WTC11 (cell line): ENCODE data around the gene PGAP6. TPM values are rescaled to one million over a fixed set of nuclear protein-coding genes. Genes with fewer than 3 reads are reported as not detected.

Source experiments
- ATAC-seq: fragments of 200-7000 bp; cut with Tn5 transposase; 2 replicates; pipeline ENCODE4 v1.10.0; 2021; ENCODE audit warnings: mild to moderate bottlenecking, moderate library complexity
- CTCF ChIA-PET: fragments of 300-600 bp; sonication (Branson Sonifier 250); formaldehyde crosslinking; loops from one replicate; lab custom pipeline; 2021; ENCODE audit warnings: antibody characterized with exemption; lab: Charles Lee
- POLR2A ChIA-PET: fragments of 350-600 bp; sonication (Branson Sonifier 250); formaldehyde crosslinking; loops from one replicate; lab custom pipeline; 2021; ENCODE audit warnings: antibody characterized with exemption; lab: Charles Lee
- DNase-seq: peaks from one replicate; pipeline ENCODE4 v3.0.0; 2021; ENCODE audit warnings: low spot score
- H3K27ac Mint-ChIP-seq: 2 replicates; pipeline ENCODE4 v1.8.0; 2021; ENCODE audit warnings: mixed read lengths
- H3K27me3 Mint-ChIP-seq: 2 replicates; pipeline ENCODE4 v1.8.0; 2021; ENCODE audit warnings: low read depth, mild to moderate bottlenecking, moderate library complexity, mixed read lengths
- H3K36me3 Mint-ChIP-seq: 2 replicates; pipeline ENCODE4 v1.8.0; 2021; ENCODE audit warnings: mixed read lengths
- H3K4me1 Mint-ChIP-seq: 2 replicates; pipeline ENCODE4 v1.8.0; 2022; ENCODE audit warnings: mixed read lengths
- H3K4me3 Mint-ChIP-seq: 2 replicates; pipeline ENCODE4 v1.8.0; 2021; ENCODE audit warnings: mild to moderate bottlenecking, moderate library complexity, mixed read lengths
- H3K9me3 Mint-ChIP-seq: 2 replicates; pipeline ENCODE4 v1.8.0; 2021; ENCODE audit warnings: mixed read lengths
- ATF2 ChIP-seq: sonication (generic); formaldehyde crosslinking; IDR thresholded peaks from 2 replicates; pipeline ENCODE4 v1.8.1; 2022; ENCODE audit warnings: low read depth, missing genetic modification reagents, borderline replicate concordance
- CREB1 ChIP-seq: sonication (generic); formaldehyde crosslinking; IDR thresholded peaks from 2 replicates; pipeline ENCODE4 v1.8.0; 2023; ENCODE audit warnings: mild to moderate bottlenecking, missing genetic modification reagents
- CREM ChIP-seq: sonication (generic); formaldehyde crosslinking; IDR thresholded peaks from 2 replicates; pipeline ENCODE4 v1.8.1; 2022; ENCODE audit warnings: mild to moderate bottlenecking, missing genetic modification reagents, moderate library complexity
- ESRRA ChIP-seq: sonication (generic); formaldehyde crosslinking; IDR thresholded peaks from 2 replicates; pipeline ENCODE4 v1.8.1; 2022; ENCODE audit warnings: mild to moderate bottlenecking, missing genetic modification reagents, borderline replicate concordance
- FOXP1 ChIP-seq: sonication (generic); formaldehyde crosslinking; IDR thresholded peaks from 2 replicates; pipeline ENCODE4 v1.8.0; 2022; ENCODE audit warnings: missing genetic modification reagents, mild to moderate bottlenecking, moderate library complexity, borderline replicate concordance
- SMAD3 ChIP-seq: sonication (generic); formaldehyde crosslinking; IDR thresholded peaks from 2 replicates; pipeline ENCODE4 v1.8.0; 2022; ENCODE audit warnings: missing genetic modification reagents, mild to moderate bottlenecking, borderline replicate concordance
- SP1 ChIP-seq: sonication (generic); formaldehyde crosslinking; conservative IDR thresholded peaks from 2 replicates; pipeline ENCODE4 v1.8.1; 2022; ENCODE audit warnings: missing genetic modification reagents
- STAT6 ChIP-seq: sonication (generic); formaldehyde crosslinking; conservative IDR thresholded peaks from 2 replicates; pipeline ENCODE4 v1.8.1; 2023; ENCODE audit warnings: mild to moderate bottlenecking, low read depth, missing genetic modification reagents, moderate library complexity
- TCF7 ChIP-seq: sonication (generic); formaldehyde crosslinking; IDR thresholded peaks from 2 replicates; pipeline ENCODE4 v1.8.0; 2022; ENCODE audit warnings: mild to moderate bottlenecking, low read depth, missing genetic modification reagents, moderate library complexity
- TEAD4 ChIP-seq: sonication (generic); formaldehyde crosslinking; IDR thresholded peaks from 2 replicates; pipeline ENCODE4 v1.8.0; 2022; ENCODE audit warnings: mild to moderate bottlenecking, missing genetic modification reagents
- USF2 ChIP-seq: sonication (generic); formaldehyde crosslinking; IDR thresholded peaks from 2 replicates; pipeline ENCODE4 v1.8.1; 2023; ENCODE audit warnings: mild to moderate bottlenecking, missing genetic modification reagents, moderate library complexity
- ZNF396 ChIP-seq: fragments of 250-450 bp; sonication (Bioruptor Pico); IDR thresholded peaks from 2 replicates; pipeline ENCODE4 v1.8.0; 2021; ENCODE audit warnings: mild to moderate bottlenecking, moderate library complexity, borderline replicate concordance
- ZNF671 ChIP-seq: fragments of 250-450 bp; sonication (Bioruptor Pico); IDR thresholded peaks from 2 replicates; pipeline ENCODE4 v1.8.0; 2021; ENCODE audit warnings: mild to moderate bottlenecking
- total RNA-seq: library from RNA; stranded (reverse); gene quantifications from 3 replicates; pipeline ENCODE4 v1.2.3, GENCODE V29; 2021
- TF ChIP-seq, protein P1 (sequence below): sonication (generic); formaldehyde crosslinking; IDR thresholded peaks from 2 replicates; pipeline ENCODE4 v1.8.0; 2022; ENCODE audit warnings: missing genetic modification reagents

Gene PGAP6
- total RNA-seq, 1 experiment from 2014 or later = 108 TPM

DNA sequence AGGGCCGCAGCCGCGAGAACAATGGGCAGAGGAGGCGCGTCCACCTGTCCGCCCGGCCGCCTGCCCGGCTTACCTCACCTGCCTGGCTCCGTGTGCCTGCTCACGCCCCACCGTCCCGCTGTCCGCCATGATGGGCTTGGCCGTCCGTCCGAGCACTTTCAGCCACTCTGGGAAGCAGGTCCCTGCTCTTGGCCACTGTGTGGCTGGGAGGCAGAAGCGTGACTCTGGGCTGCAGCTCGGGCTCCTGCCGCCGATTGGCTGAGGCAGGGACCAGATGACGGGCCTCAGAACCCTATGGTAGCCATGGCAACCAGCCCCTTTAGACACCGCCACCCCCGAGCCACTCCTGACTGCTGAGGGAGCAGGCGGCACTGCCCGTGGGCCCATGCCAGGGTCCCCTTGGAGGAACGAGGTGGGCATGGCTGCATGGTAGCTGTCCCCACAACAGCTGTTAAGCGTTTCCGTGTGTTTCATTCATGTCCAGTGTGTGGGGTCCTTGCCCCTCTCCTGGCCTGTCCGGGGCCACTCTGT, 20.4 kb downstream of the PGAP6 start (continued):
- TF ChIP-seq, protein P1, sequence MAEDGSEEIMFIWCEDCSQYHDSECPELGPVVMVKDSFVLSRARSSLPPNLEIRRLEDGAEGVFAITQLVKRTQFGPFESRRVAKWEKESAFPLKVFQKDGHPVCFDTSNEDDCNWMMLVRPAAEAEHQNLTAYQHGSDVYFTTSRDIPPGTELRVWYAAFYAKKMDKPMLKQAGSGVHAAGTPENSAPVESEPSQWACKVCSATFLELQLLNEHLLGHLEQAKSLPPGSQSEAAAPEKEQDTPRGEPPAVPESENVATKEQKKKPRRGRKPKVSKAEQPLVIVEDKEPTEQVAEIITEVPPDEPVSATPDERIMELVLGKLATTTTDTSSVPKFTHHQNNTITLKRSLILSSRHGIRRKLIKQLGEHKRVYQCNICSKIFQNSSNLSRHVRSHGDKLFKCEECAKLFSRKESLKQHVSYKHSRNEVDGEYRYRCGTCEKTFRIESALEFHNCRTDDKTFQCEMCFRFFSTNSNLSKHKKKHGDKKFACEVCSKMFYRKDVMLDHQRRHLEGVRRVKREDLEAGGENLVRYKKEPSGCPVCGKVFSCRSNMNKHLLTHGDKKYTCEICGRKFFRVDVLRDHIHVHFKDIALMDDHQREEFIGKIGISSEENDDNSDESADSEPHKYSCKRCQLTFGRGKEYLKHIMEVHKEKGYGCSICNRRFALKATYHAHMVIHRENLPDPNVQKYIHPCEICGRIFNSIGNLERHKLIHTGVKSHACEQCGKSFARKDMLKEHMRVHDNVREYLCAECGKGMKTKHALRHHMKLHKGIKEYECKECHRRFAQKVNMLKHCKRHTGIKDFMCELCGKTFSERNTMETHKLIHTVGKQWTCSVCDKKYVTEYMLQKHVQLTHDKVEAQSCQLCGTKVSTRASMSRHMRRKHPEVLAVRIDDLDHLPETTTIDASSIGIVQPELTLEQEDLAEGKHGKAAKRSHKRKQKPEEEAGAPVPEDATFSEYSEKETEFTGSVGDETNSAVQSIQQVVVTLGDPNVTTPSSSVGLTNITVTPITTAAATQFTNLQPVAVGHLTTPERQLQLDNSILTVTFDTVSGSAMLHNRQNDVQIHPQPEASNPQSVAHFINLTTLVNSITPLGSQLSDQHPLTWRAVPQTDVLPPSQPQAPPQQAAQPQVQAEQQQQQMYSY = no peak
- TF ChIP-seq ATF2 (CRISPR knock-in tag) = no peak

GRCh38 chr16:360698-361336, 21.0 kb downstream of the PGAP6 start:
- Mint-ChIP-seq H3K27me3 (no peaks in the 10 kb centered on the region), H3K27ac (no peak overlapping the region), H3K4me3 (no peak overlapping the region), H3K4me1 (no peaks in the 10 kb centered on the region), H3K9me3 (no peaks in the 10 kb centered on the region), H3K36me3 (no peaks in the 10 kb centered on the region)
- DNase-seq (no peak), ATAC-seq (no peak)
- POLR2A ChIA-PET = no interaction called here
- TF ChIP-seq ZNF671 (CRISPR knock-in tag) (no peak), USF2 (CRISPR knock-in tag) (no peak), FOXP1 (no peak), TEAD4 (CRISPR knock-in tag) (no peak), ZNF396 (CRISPR knock-in tag) (no peak), CREM (CRISPR knock-in tag) (no peak), STAT6 (CRISPR knock-in tag) (no peak), SP1 (CRISPR knock-in tag) (no peak), ESRRA (CRISPR knock-in tag) (no peak), CREB1 (CRISPR knock-in tag) (no peak), TCF7 (CRISPR knock-in tag) (no peak), SMAD3 (CRISPR knock-in tag) (no peak)
- CTCF ChIA-PET = interaction anchor here (0.5 to 2.7 kb wide), 7 partner anchors 18 to 254 kb away, joined by 3 to 33 read pairs (median 8); no protein-coding TSS in a partner anchor
